ENCODE results near the gene STX8.

DNA sequence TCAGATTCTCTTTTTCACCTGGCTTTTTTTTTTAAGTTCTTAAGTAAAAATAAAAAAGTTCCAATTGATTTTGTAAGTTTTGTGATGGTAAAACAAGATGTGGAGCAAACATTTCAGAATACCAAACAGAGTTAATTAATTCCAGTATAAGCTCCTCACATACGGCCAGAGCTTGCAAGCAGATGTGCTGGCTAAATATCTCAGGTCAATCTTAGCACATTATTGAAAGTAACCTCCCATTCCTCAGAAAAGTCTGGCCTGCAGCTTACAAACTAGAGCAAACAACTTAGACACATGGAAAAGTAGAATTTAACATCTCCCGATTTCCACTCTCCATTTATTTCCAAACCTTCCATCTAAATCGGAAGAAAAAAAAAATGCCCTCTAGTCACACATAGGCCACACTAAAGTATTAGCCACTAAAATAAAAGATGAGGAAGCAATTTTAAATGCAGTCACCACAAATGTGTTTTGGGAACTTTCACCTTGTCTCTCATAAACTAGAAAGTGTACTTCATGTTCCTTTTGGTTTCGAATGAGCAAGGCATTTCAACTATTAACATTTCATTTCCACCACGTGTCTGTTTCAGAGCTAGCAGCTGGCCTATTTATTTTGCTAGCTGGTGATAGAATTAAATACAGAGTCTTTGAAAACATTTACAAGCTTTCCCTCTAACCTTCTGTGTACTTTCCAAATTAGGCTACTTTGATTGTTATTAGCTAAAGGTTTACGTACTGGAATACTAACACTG, 143.3 kb downstream of the STX8 start:
- TF ChIP-seq CTCF (IDR thresholded peaks at IDR 0.05; ENCODE audit: insufficient read depth, low read depth, low read length): no peak
- TF ChIP-seq EZH2 (IDR thresholded peaks at IDR 0.05; ENCODE audit: insufficient read depth, low read length): no peak

All from astrocyte (in vitro differentiated cells and primary cell).